Left ventricle myocardium inferior (tissue), 1 donor: ENCODE measurements around the gene PIK3C2A. TPM values are rescaled to one million over a fixed set of nuclear protein-coding genes. Genes with fewer than 3 reads are reported as not detected.

Source experiments
- DNase-seq: peaks from one replicate; pipeline ENCODE4 v3.0.0-alpha.2; 2020
- H3K27ac ChIP-seq: fragments of 200-600 bp; replicated peaks from 2 replicates; pipeline ENCODE4 v1.8.0; 2021
- H3K27me3 ChIP-seq: fragments of 200-600 bp; 2 replicates; pipeline ENCODE4 v1.8.0; 2021; ENCODE audit warnings: low read depth
- H3K36me3 ChIP-seq: fragments of 200-600 bp; 2 replicates; pipeline ENCODE4 v1.8.0; 2021
- H3K4me1 ChIP-seq: fragments of 200-600 bp; 2 replicates; pipeline ENCODE4 v1.8.0; 2021
- H3K4me3 ChIP-seq: fragments of 200-600 bp; 2 replicates; pipeline ENCODE4 v1.8.0; 2021; ENCODE audit warnings: mild to moderate bottlenecking, moderate library complexity
- H3K9me3 ChIP-seq: fragments of 200-600 bp; replicated peaks from 2 replicates; pipeline ENCODE4 v1.8.0; 2021
- intact Hi-C: fragments of 100-400 bp; cut with micrococcal nuclease; formaldehyde crosslinking; loops from one replicate; pipeline ENCODE4 v1.11.0; 2022
- total RNA-seq: library from RNA; stranded (reverse); fragmentation: NEBNext Ultra II Directional; extraction: Animal tissue kit (Norgen Biotek cat#: 25700); gene quantifications from one replicate; pipeline ENCODE4 v1.2.1, GENCODE V29; 2021
- TF ChIP-seq, protein P1 (sequence below): fragments of 200-600 bp; IDR thresholded peaks from 2 replicates; pipeline ENCODE4 v1.8.0; 2021; ENCODE audit warnings: antibody characterized with exemption, mild to moderate bottlenecking, borderline replicate concordance
- donor health status: DM: no; HTN: yes; CAD: no; lungs with severe emphysema.

The PIK3C2A gene
- total RNA-seq, 1 donor from 2014 or later = 30.6 TPM

DNA sequence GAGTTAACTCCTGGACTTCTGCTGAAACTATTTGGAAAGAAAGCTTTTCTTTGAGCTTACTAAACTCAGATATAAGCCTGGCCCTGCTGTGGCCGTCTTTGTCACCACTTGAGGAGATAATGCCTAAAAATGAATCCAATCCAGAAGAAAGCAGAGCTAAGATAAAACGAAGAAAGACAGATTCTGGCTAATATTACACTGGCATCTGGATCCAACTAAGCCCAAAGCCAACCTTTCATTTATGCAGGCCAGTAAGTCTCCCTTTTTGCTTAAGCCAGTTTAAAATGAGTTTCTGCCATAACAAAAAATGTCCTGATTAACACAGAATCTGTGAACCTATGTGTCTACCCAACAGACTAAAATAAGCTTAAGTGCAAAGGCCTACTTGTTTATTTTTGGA lies 34.5 kb downstream of the PIK3C2A start:
- H3K9me3 ChIP-seq = no peaks in the 10 kb centered on the region
- no peaks in the 10 kb centered on the region for H3K27me3 ChIP-seq
- H3K4me3 ChIP-seq = no peak overlapping the region
- TF ChIP-seq, protein P1, sequence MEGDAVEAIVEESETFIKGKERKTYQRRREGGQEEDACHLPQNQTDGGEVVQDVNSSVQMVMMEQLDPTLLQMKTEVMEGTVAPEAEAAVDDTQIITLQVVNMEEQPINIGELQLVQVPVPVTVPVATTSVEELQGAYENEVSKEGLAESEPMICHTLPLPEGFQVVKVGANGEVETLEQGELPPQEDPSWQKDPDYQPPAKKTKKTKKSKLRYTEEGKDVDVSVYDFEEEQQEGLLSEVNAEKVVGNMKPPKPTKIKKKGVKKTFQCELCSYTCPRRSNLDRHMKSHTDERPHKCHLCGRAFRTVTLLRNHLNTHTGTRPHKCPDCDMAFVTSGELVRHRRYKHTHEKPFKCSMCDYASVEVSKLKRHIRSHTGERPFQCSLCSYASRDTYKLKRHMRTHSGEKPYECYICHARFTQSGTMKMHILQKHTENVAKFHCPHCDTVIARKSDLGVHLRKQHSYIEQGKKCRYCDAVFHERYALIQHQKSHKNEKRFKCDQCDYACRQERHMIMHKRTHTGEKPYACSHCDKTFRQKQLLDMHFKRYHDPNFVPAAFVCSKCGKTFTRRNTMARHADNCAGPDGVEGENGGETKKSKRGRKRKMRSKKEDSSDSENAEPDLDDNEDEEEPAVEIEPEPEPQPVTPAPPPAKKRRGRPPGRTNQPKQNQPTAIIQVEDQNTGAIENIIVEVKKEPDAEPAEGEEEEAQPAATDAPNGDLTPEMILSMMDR = no peak
- H3K36me3 ChIP-seq = peaks cover 10% of the 10 kb centered on the region
- no peak for DNase-seq
- H3K27ac ChIP-seq = no peak overlapping the region
- H3K4me1 ChIP-seq = peaks cover 32% of the 10 kb centered on the region
- intact Hi-C loops = no loop called here

DNA sequence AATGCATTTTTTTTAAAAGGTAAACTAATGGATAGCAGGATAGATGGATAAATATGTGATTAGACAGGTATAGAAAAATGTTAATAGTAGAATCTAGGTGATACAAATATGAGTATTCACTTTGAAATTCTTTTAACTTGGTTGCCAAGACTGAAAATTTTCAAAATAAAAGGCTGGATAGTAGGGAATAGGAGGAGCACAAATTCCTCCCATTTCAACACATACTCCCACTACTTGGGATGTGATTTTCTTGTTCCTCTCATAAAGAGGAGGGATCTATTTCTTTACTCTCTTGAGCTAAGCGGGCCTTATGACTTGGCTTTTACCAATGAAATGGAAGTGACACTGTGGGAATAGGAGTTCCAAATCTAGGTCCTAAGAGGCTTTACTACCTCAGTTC lies 35.9 kb downstream of the PIK3C2A start:
- TF ChIP-seq, protein P1 = no peak
- H3K4me1 ChIP-seq = peaks cover 32% of the 10 kb centered on the region
- no peaks in the 10 kb centered on the region for H3K9me3 ChIP-seq
- no peak overlapping the region for H3K4me3 ChIP-seq
- peaks cover 19% of the 10 kb centered on the region for H3K36me3 ChIP-seq
- no peak for DNase-seq
- intact Hi-C loops = no loop called here
- H3K27me3 ChIP-seq = no peaks in the 10 kb centered on the region
- no peak overlapping the region for H3K27ac ChIP-seq

DNA sequence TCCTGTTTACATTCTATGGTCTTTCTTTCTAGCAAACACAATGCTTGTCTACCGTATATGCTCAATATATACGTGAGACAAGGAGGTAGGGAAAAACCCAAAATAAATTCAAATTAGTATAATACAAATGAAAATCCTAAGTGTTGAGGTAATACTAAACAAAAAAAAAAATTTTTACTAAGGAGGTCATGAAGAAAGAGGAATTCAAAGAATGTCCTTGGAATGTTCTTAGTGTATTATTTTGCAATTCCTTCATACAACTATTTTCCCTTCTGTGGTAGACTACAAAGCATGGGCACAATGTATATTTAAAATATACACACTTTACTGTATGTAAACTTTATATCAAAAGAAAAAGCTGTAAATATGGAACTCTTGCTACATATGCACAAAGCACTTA lies 36.4 kb downstream of the PIK3C2A start:
- Histone ChIP-seq H3K27me3 (no peaks in the 10 kb centered on the region), H3K27ac (no peak overlapping the region), H3K9me3 (no peaks in the 10 kb centered on the region), H3K36me3 (peaks cover 19% of the 10 kb centered on the region), H3K4me3 (no peak overlapping the region), H3K4me1 (peaks cover 32% of the 10 kb centered on the region)
- TF ChIP-seq, protein P1 = no peak
- intact Hi-C loops = no loop called here
- DNase-seq = no peak

DNA sequence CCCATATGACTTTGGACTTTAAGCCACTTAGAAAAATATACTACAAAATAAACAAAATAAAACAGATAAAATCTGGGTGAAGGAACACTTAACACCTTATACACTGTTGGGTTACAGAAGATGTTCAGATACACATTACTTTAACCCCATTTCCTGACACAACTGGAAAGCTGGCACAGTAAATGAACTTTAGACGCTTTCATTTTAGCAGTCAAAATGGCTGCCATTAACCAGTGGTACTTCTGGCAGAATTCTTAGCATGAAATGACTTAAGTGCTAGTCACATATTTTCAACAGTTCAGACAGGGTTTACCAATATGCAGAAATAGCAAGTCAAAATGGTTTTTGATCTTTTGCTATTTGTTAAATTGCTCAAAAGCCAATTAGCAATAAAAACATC lies 37.9 kb downstream of the PIK3C2A start:
- H3K36me3 ChIP-seq = peaks cover 19% of the 10 kb centered on the region
- H3K4me3 ChIP-seq = no peak overlapping the region
- H3K4me1 ChIP-seq = peaks cover 34% of the 10 kb centered on the region
- intact Hi-C loops = no loop called here
- DNase-seq = no peak
- H3K9me3 ChIP-seq = no peaks in the 10 kb centered on the region
- H3K27ac ChIP-seq = no peak overlapping the region
- H3K27me3 ChIP-seq = no peaks in the 10 kb centered on the region
- TF ChIP-seq, protein P1 = no peak

DNA sequence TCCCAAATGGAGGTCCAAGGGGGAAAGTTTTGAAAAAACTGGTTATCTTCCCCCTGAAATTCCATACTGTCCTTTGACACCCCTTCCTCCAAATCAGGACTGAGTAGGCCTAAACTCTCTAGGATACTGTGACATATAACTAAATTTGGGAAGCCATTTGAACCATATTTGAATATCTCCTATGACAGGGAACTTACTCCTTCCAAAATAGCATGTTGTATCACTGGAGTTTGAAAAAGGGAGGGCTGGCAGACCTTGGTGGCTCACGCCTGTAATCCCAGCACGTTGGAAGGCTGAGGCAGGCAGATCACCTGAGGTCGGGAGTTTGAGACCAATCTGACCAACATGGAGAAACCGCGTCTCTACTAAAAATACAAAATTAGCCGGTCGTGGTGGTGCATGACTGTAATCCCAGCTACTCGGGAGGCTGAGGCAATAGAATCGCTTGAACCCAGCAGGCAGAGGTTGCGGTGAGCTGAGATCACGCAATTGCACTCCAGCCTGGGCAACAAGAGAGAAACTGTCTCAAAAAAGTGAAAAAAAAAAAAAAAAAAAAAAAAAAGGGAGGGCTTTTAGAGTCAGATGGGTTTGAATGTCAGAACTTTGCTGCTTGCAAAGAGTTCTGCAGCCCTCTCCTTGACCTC lies 42.4 kb downstream of the PIK3C2A start:
- Histone ChIP-seq H3K4me1 (peaks cover 53% of the 10 kb centered on the region), H3K27ac (peak overlapping the region; percentile 61), H3K9me3 (no peaks in the 10 kb centered on the region), H3K36me3 (peaks cover 19% of the 10 kb centered on the region), H3K4me3 (no peak overlapping the region), H3K27me3 (no peaks in the 10 kb centered on the region)
- DNase-seq = no peak
- TF ChIP-seq, protein P1 = no peak
- intact Hi-C loops = no loop called here
